ENCODE measurements around the gene EPC2. TPM values are rescaled to one million over a fixed set of nuclear protein-coding genes. Genes with fewer than 3 reads are reported as not detected.

Gene EPC2
- total RNA-seq, 1 experiment from 2014 or later: 20.3 TPM

DNA sequence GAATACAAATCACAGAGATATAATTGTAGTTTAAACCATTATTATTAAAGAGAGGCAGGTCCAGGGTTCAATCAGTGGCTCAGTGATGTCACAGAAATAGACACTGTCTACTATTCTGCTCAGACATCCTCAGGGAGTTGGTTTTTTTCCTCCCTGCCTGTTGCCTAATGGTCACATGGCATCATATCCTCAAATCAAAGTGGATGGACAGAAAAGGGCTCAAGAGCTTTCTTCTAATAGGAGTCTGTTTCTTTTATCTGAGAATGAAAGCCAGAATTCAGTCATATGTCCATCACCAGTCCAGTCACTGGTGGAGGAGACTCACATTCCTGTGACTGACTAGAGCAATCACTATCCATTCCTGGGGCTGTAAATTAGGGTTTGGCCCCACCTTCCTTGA is 27.9 kb upstream of the EPC2 start:
- ATAC-seq: no peak
- Mint-ChIP-seq H3K4me3 (no peak overlapping the region), H3K9me3 (no peaks in the 10 kb centered on the region), H3K27me3 (ENCODE audit: low read depth) (no peaks in the 10 kb centered on the region), H3K36me3 (no peaks in the 10 kb centered on the region), H3K27ac (no peak overlapping the region), H3K4me1 (peaks cover 34% of the 10 kb centered on the region)
- TF ChIP-seq ZNF232 (CRISPR knock-in tag; IDR thresholded peaks at IDR 0.05): no peak
- TF ChIP-seq OVOL2 (CRISPR knock-in tag; IDR thresholded peaks at IDR 0.05; ENCODE audit: borderline replicate concordance): no peak
- TF ChIP-seq, protein P1, sequence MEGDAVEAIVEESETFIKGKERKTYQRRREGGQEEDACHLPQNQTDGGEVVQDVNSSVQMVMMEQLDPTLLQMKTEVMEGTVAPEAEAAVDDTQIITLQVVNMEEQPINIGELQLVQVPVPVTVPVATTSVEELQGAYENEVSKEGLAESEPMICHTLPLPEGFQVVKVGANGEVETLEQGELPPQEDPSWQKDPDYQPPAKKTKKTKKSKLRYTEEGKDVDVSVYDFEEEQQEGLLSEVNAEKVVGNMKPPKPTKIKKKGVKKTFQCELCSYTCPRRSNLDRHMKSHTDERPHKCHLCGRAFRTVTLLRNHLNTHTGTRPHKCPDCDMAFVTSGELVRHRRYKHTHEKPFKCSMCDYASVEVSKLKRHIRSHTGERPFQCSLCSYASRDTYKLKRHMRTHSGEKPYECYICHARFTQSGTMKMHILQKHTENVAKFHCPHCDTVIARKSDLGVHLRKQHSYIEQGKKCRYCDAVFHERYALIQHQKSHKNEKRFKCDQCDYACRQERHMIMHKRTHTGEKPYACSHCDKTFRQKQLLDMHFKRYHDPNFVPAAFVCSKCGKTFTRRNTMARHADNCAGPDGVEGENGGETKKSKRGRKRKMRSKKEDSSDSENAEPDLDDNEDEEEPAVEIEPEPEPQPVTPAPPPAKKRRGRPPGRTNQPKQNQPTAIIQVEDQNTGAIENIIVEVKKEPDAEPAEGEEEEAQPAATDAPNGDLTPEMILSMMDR (IDR thresholded peaks at IDR 0.05): no peak
- TF ChIP-seq, protein P2, sequence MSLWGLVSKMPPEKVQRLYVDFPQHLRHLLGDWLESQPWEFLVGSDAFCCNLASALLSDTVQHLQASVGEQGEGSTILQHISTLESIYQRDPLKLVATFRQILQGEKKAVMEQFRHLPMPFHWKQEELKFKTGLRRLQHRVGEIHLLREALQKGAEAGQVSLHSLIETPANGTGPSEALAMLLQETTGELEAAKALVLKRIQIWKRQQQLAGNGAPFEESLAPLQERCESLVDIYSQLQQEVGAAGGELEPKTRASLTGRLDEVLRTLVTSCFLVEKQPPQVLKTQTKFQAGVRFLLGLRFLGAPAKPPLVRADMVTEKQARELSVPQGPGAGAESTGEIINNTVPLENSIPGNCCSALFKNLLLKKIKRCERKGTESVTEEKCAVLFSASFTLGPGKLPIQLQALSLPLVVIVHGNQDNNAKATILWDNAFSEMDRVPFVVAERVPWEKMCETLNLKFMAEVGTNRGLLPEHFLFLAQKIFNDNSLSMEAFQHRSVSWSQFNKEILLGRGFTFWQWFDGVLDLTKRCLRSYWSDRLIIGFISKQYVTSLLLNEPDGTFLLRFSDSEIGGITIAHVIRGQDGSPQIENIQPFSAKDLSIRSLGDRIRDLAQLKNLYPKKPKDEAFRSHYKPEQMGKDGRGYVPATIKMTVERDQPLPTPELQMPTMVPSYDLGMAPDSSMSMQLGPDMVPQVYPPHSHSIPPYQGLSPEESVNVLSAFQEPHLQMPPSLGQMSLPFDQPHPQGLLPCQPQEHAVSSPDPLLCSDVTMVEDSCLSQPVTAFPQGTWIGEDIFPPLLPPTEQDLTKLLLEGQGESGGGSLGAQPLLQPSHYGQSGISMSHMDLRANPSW (CRISPR knock-in tag; conservative IDR thresholded peaks at IDR 0.05; ENCODE audit: low read depth): no peak
- TF ChIP-seq, protein P3, sequence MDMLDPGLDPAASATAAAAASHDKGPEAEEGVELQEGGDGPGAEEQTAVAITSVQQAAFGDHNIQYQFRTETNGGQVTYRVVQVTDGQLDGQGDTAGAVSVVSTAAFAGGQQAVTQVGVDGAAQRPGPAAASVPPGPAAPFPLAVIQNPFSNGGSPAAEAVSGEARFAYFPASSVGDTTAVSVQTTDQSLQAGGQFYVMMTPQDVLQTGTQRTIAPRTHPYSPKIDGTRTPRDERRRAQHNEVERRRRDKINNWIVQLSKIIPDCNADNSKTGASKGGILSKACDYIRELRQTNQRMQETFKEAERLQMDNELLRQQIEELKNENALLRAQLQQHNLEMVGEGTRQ (CRISPR knock-in tag; IDR thresholded peaks at IDR 0.05): no peak
- TF ChIP-seq HMGA2 (CRISPR knock-in tag; IDR thresholded peaks at IDR 0.05): no peak
- TF ChIP-seq, protein P4, sequence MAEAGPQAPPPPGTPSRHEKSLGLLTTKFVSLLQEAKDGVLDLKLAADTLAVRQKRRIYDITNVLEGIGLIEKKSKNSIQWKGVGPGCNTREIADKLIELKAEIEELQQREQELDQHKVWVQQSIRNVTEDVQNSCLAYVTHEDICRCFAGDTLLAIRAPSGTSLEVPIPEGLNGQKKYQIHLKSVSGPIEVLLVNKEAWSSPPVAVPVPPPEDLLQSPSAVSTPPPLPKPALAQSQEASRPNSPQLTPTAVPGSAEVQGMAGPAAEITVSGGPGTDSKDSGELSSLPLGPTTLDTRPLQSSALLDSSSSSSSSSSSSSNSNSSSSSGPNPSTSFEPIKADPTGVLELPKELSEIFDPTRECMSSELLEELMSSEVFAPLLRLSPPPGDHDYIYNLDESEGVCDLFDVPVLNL (CRISPR knock-in tag; IDR thresholded peaks at IDR 0.05; ENCODE audit: borderline replicate concordance, low read depth): no peak
- TF ChIP-seq, protein P5, sequence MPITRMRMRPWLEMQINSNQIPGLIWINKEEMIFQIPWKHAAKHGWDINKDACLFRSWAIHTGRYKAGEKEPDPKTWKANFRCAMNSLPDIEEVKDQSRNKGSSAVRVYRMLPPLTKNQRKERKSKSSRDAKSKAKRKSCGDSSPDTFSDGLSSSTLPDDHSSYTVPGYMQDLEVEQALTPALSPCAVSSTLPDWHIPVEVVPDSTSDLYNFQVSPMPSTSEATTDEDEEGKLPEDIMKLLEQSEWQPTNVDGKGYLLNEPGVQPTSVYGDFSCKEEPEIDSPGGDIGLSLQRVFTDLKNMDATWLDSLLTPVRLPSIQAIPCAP (CRISPR knock-in tag; IDR thresholded peaks at IDR 0.05): no peak
- TF ChIP-seq, protein P6, sequence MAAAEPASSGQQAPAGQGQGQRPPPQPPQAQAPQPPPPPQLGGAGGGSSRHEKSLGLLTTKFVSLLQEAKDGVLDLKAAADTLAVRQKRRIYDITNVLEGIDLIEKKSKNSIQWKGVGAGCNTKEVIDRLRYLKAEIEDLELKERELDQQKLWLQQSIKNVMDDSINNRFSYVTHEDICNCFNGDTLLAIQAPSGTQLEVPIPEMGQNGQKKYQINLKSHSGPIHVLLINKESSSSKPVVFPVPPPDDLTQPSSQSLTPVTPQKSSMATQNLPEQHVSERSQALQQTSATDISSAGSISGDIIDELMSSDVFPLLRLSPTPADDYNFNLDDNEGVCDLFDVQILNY (CRISPR knock-in tag; IDR thresholded peaks at IDR 0.05): no peak
- TF ChIP-seq, protein P7, sequence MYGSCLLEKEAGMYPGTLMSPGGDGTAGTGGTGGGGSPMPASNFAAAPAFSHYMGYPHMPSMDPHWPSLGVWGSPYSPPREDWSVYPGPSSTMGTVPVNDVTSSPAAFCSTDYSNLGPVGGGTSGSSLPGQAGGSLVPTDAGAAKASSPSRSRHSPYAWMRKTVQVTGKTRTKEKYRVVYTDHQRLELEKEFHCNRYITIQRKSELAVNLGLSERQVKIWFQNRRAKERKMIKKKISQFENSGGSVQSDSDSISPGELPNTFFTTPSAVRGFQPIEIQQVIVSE (CRISPR knock-in tag; IDR thresholded peaks at IDR 0.05; ENCODE audit: borderline replicate concordance): no peak
- TF ChIP-seq, protein P8, sequence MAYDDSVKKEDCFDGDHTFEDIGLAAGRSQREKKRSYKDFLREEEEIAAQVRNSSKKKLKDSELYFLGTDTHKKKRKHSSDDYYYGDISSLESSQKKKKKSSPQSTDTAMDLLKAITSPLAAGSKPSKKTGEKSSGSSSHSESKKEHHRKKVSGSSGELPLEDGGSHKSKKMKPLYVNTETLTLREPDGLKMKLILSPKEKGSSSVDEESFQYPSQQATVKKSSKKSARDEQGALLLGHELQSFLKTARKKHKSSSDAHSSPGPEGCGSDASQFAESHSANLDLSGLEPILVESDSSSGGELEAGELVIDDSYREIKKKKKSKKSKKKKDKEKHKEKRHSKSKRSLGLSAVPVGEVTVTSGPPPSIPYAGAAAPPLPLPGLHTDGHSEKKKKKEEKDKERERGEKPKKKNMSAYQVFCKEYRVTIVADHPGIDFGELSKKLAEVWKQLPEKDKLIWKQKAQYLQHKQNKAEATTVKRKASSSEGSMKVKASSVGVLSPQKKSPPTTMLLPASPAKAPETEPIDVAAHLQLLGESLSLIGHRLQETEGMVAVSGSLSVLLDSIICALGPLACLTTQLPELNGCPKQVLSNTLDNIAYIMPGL (CRISPR knock-in tag; IDR thresholded peaks at IDR 0.05): no peak
- TF ChIP-seq RORB (CRISPR knock-in tag; IDR thresholded peaks at IDR 0.05): no peak
- no peak for TF ChIP-seq CREM (CRISPR knock-in tag; IDR thresholded peaks at IDR 0.05)
- TF ChIP-seq, protein P9, sequence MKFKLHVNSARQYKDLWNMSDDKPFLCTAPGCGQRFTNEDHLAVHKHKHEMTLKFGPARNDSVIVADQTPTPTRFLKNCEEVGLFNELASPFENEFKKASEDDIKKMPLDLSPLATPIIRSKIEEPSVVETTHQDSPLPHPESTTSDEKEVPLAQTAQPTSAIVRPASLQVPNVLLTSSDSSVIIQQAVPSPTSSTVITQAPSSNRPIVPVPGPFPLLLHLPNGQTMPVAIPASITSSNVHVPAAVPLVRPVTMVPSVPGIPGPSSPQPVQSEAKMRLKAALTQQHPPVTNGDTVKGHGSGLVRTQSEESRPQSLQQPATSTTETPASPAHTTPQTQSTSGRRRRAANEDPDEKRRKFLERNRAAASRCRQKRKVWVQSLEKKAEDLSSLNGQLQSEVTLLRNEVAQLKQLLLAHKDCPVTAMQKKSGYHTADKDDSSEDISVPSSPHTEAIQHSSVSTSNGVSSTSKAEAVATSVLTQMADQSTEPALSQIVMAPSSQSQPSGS (CRISPR knock-in tag; IDR thresholded peaks at IDR 0.05; ENCODE audit: borderline replicate concordance, low read depth): no peak
- TF ChIP-seq, protein P10, sequence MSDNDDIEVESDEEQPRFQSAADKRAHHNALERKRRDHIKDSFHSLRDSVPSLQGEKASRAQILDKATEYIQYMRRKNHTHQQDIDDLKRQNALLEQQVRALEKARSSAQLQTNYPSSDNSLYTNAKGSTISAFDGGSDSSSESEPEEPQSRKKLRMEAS (CRISPR knock-in tag; IDR thresholded peaks at IDR 0.05): no peak
- no peak for TF ChIP-seq IRF2 (CRISPR knock-in tag; IDR thresholded peaks at IDR 0.05; ENCODE audit: borderline replicate concordance, low read depth)
- TF ChIP-seq ETV6 (CRISPR knock-in tag; IDR thresholded peaks at IDR 0.05): no peak
- TF ChIP-seq ZNF416 (CRISPR knock-in tag; IDR thresholded peaks at IDR 0.05): no peak
- TF ChIP-seq, protein P11, sequence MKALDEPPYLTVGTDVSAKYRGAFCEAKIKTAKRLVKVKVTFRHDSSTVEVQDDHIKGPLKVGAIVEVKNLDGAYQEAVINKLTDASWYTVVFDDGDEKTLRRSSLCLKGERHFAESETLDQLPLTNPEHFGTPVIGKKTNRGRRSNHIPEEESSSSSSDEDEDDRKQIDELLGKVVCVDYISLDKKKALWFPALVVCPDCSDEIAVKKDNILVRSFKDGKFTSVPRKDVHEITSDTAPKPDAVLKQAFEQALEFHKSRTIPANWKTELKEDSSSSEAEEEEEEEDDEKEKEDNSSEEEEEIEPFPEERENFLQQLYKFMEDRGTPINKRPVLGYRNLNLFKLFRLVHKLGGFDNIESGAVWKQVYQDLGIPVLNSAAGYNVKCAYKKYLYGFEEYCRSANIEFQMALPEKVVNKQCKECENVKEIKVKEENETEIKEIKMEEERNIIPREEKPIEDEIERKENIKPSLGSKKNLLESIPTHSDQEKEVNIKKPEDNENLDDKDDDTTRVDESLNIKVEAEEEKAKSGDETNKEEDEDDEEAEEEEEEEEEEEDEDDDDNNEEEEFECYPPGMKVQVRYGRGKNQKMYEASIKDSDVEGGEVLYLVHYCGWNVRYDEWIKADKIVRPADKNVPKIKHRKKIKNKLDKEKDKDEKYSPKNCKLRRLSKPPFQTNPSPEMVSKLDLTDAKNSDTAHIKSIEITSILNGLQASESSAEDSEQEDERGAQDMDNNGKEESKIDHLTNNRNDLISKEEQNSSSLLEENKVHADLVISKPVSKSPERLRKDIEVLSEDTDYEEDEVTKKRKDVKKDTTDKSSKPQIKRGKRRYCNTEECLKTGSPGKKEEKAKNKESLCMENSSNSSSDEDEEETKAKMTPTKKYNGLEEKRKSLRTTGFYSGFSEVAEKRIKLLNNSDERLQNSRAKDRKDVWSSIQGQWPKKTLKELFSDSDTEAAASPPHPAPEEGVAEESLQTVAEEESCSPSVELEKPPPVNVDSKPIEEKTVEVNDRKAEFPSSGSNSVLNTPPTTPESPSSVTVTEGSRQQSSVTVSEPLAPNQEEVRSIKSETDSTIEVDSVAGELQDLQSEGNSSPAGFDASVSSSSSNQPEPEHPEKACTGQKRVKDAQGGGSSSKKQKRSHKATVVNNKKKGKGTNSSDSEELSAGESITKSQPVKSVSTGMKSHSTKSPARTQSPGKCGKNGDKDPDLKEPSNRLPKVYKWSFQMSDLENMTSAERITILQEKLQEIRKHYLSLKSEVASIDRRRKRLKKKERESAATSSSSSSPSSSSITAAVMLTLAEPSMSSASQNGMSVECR (CRISPR knock-in tag; IDR thresholded peaks at IDR 0.05; ENCODE audit: borderline replicate concordance): no peak
- TF ChIP-seq FOXJ3 (CRISPR knock-in tag; IDR thresholded peaks at IDR 0.05; ENCODE audit: borderline replicate concordance): no peak
- DNase-seq (ENCODE audit: low spot score): no peak
- POLR2A ChIA-PET: interaction anchor here (1.9 kb wide), 1 partner anchor 27 kb away, joined by 5 read pairs; no protein-coding TSS in a partner anchor
- CTCF ChIA-PET: interaction anchor here (1.1 kb wide), 1 partner anchor 24 kb away, joined by 3 read pairs; no protein-coding TSS in a partner anchor

Data from WTC11 (cell line).